ENCODE results near the gene RGL4.

RGL4 gene

DNA sequence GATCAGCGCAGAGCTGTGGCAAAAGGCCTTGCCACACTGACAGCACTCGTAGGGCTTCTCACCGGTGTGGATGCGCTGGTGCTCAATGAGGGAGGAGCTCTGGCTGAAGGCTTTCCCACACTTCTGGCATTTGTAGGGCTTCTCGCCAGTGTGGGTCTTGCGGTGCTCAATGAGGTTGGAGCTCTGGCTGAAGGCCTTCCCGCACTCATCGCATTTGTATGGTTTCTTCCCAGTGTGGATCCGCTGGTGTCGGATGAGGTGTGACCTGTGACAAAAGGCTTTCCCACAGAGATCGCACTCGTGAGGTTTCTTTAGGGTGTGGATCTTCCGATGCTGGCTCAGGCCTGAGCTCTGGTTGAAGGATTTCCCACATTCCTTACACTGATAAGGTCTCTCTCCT lies 53.2 kb downstream of the RGL4 start:
- no peak for FAIRE-seq

DNA sequence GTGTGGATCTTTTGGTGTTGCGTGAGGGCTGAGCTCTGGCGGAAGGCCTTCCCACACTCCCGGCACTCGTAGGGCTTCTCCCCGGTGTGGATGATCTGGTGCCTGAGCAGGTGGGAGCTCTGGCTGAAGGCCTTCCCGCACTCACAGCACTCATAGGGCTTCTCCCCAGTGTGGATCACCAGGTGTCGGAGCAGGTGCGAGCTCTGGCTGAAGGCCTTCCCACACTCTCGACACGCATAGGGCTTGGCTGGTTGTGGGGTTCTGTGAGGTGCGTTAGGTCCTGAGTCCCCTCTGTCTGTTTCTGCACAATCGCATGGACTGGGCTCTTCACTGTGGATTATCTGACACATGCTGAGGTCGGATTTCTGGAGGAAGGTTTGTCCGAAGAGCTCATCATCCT lies 53.7 kb downstream of the RGL4 start:
- no peak for FAIRE-seq

DNA sequence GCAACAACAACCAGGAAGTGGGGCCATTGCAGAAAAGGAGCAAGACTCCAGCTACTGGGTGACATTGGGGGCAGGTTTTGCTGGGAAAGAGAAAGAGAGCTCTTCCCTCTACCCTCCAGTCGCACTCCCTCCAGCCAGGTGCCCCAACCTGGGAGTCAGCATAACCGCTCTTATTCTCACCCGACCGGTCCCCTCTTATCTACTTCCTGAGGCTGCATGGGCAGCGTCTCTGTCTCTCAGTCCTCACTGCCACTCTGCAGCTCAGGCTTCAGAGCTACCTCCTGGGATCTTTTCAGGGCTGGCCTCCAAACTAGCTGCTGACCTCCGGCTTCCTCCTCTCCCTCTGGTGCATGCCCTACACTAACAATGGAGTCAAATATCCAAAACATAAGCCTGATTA lies 55.0 kb downstream of the RGL4 start:
- no peak for FAIRE-seq
